ENCODE measurements around the gene SRP14. TPM values are rescaled to one million over a fixed set of nuclear protein-coding genes. Genes with fewer than 3 reads are reported as not detected.
"Not testable (repeated sequence)": the region's sequence is repeated elsewhere in the genome, so short reads cannot be mapped to it uniquely, and the experiment has no call there.

Gene SRP14
- total RNA-seq, 1 donor from 2014 or later, result 157 TPM

DNA sequence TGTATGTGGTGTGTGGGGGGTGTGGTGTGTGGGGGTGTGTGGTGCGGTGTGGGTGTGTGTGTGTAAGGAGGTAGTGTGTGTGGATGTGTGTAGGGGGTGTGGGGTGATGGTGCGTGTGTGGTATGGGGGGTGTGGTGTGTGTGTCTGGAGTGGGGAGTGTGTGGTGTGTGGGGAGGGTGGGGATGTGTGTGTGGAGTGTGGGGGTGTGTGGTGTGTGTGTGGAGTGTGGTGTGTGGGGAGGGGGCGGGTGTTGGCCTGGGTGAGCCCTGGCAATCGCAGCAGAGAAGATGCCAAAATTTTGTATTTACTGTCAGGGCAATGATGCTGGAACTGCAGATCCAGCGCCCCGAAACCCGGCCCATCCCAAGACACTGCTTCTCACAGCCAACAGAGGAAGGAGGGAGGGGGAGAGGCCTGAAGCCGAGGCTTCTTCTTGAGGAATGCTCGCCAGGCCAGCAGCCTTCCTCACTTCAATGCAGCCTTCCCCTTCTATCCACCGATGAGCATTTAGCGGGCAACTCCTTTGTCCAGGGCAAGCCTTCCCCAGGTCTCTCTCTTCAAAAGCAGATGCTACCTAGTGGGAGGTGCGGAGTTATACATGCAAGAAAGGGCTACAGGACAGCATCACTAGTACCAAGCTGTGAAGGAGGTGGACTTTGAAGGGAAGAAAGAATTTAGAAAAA lies 11.9 kb upstream of the SRP14 start:
- peak; percentile 42 for DNase-seq (ENCODE audit: low spot score)

DNA sequence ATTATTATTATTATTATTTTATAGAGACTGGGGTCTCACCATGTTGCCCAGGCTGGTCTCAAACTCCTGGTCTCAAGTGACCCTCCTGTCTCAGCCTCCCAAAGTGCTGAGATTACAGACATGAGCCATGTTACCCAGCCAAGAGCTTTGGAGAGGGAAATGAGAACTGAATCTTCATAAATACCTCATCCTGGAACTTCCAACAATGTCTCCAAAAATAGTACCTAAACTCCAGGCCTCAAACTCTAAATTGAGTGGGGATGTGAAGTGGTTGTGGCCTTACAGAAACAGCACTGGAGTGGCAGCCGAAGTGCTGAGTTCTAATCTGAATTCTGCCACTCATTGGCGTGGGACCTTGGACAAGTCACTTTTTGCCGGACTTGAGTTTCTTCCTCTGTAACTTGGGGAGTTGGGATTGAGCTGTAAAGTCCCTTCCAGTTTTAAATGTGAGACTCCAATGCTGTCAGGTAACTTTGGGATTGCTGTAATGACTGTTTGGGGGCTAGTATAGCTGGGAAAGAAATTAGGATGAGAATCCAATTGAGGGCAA lies 10.0 kb upstream of the SRP14 start:
- peak; percentile 36 for DNase-seq (ENCODE audit: low spot score)

DNA sequence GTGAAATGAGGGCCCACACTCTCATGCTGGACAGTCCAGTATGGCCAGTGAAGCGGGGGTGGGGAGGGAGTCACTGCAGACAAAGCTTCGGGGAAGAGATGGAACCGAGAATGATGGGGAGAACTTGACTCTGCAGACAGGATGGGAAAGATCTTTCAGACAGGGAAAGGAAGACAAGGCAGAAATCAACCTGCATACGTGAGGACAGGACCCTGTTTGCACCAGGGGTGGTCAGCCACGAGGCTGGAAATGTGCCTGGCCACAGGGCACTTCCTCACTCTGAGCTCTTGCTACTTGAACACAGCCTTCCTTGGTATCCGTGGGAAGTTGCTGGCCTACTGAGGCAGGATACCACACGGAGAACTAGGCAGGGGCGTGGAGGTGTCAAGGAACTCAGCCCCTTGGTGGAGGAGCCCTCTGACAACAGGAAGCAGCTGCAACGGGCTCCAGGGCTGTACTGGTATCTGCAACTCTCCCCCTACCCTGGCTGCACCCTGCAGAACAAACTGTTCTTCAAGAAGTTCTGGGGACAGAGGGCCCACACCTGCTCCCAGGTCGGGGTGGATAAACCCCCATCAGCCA lies 9.3 kb upstream of the SRP14 start:
- peak; percentile 49 for DNase-seq (ENCODE audit: low spot score)

DNA sequence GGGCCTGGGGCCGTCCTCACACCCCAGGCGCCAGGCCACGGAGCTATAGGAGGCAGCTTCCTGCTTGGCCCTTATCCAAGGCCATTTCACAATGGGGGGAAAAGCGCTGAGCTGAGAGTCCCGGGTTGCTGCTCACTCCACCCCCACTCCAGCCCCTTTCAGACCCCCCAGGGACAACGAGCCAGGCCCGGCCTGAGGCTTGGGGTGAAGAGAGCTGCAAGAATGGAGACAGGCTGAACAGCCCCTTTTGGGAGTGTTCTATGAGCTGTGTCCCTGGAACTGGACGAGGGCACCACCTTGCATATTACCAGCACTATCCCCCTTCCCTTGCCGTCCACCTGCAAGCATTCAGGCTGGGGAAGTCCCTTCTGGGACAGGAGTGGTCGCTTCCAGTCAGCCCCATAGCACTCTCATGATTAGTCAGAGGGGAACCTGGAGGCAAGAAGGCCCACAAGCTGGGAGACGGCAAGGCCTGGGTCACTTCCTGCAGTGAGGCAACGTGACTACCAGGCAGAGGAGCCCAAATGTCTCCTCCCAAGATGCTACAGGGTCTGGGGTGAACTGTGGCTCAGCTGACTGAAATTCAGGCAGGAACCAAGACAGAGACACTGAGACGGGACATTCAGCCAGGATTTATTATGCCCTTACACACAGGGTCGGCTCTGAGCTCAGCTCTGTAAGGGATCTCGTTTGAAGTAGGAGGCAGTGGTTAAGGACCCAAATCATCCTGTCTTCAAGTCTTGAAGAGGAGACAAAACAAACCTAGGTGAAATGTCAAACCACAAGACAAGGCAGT lies 8.6 kb upstream of the SRP14 start:
- peak; percentile 75 for DNase-seq (ENCODE audit: low spot score)

DNA sequence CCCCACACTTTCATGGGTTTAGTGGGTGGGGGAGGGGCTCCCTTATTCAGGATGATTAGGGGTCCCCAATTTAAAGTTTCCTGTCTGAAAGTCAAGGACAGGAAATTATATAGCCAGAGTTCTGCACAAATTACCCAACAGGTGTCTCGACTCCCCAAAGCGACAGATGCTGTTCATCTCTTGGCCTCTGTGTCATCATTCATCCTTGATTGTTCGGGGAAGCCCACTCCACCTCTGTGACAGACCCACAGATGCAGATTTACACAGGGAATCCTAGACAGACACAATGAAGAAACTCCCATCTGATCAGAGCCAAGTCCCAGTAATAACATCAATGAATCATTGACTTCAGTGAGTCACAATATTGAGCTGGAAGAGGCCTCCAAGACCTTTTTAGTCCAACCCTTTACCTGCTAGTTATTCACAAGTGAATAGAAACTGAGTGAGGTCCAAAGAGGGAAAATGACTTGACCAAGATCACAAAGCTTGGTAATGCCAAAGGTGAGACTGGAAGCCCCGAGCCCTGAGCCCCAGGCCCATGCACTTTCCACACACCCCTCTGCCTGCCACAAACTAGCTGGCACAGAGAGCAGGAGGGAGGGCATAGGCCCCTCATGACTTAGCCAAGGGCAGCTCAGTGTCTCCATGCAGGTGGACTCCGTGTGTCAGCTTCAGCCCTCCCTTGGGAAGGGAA lies 7.9 kb upstream of the SRP14 start:
- peak; percentile 43 for DNase-seq (ENCODE audit: low spot score)

DNA sequence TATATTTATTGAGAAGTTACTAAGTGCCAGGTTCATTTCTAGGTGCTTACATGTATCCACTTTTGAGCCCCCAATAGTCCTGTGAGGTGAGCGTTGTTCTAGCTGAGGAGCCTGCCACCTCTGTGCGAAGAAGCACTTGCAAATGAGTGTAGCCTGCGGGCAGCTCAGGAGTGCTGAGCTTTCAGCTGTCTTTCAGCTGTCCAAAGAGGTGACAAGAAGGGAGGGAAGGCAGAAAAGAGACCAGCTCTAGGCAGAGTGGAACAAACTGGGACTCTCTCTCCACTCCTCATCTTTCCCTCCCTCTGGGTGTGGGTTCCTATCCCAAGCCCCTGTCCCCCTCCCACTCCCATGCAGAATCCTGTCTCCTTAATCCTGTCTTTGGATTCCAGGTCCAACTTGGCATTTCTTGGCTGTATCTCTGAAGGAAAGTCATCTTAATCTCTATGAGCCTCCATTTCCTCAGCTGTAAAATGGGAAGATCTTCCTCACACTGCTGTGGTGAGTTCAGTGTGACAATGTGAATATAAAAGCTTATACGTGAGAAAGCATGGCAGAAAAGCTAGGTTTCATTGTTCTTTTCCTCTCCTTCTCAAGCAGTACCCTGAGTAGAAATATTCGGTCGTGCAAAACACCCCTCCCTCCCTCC lies 6.7 kb upstream of the SRP14 start:
- DNase-seq (ENCODE audit: low spot score), result peak; percentile 42

DNA sequence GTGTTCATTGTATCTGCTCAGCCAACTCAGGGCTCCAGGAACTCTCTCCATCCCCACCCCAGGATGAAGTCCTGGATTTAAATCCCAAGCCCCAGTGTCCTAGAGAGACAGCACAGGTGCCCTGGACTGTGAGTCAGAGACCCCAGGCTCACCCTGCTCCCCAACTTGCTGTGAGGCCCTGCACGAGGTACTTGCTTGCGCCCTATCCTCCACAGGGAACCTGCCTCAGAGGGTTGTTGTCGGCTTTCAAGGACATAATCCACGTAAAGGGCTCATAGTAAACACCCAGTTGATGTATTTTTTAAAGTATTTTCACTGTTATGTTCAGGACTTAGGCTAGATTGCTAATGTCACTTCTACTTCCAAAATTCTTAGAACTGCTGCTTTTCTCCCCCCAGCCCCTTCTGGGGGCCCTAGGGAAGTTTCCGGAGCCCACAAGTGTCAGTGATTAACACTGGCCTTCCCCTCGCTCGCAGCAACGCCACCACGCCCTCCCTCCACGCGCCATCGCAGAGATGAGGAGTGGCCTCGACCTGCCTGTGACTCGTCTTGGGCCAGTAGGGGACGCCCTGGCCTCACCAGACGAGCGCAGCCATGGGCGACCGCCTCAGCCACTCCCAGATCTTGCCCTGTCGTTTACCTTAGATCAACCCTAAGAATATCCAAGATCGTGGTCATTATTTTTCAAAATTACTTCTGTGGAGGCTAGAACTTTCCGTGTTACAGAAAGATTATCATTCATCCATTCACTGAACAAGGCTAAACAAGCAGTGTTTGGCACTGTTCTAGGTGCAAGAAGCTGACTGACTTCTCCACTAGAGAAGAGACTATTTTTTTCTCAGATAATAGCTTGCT lies 6.0 kb upstream of the SRP14 start:
- peak; percentile 90 for DNase-seq (ENCODE audit: low spot score)

DNA sequence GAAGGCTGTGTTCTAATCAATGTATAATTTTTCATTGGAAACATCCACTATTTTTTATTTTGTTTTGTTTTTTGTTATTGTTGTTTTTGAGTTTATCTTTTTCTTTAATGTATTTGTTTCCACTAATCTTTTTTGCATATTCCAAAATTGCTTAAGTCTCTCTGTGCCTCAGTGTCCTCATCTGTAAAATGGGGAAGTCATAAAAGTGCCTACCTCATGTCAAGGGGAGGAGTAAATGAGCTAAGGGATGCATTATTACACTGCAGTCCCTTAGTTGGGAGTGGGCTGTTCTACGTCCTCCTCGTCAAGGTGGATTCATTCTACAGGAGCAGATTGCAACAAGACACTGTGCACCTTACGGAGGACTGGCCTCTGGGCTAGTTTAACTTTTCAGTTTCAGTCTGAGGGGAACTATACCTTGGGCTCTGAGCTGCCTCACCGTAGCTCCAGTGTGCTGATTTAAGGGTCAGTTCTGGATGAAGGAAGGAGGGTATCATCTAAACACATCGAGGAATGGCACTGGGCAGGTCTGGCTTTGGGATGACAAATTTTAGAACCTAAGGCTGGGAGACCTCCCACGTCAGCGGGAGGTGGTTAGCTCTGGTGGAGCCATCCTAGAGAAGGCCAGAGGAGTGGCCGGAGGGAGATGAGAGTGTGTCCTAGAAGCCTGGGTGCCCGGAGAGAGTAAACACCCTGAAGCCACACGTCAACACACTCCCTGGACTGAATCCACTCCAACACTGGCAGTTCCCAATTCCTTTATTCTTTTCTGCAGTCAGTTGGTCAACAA lies 5.1 kb upstream of the SRP14 start:
- peak; percentile 37 for DNase-seq (ENCODE audit: low spot score)

DNA sequence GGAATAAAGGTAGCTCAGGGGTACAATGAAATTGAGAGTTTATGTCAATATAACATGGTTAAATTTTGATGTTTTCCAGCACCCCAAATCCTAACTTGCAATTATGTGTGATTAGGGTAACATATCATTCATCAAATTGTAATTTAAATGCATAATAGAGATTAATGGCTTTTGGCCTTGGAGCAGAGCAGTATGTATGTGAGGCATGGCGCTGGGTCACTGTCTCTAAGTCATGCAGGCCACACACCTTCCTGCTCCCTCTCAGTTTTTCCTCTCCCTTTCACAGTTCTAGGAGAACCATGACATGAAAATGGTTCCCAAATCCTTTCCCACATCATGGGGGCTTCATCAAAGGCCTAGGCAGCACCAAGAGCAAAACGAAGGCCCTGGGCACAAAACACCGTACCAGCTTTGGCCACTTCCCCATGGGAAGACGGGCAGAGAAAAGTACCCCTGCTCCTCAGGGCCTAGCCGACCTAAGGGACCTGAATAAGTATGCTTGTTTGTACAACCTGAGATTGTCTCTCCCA lies 3.9 kb upstream of the SRP14 start:
- no peak for DNase-seq (ENCODE audit: low spot score)

DNA sequence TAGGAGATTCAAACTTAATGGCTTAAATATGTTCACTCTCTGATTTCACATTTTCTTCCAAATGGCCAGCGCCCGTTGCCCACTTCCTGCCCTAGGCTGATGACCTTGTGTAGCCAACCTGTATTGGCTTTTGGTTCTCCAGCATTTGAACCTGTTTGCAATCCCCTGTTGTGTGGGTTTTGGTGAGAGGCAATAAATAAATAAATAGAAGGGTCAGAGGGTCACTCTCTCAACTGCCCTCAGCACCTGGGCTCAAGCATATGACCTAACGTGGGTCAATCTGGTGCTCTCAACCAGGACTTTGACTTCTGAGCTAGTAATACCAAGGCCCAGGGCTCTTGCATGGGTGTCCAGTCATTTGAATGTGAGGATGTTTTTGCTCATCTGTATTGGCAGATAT lies 1.8 kb upstream of the SRP14 start:
- no peak for DNase-seq (ENCODE audit: low spot score)

DNA sequence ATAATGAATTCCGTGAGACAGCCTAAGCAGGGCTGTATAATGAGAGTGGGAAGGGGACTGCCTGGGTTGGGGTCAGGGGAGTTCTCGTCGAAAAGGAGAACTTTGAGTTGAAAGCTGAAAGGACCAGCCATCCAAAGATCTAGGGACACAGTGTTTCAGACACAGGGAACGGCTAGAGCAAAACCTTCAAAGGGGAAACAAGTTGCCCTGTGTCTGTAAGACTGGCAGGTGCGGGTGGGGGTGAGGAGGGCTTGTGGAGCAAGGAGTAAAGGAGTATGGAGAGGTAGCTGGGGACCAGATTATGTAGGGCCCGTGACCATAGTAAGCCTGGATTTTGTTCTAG lies 1.3 kb upstream of the SRP14 start:
- DNase-seq (ENCODE audit: low spot score), result no peak

DNA sequence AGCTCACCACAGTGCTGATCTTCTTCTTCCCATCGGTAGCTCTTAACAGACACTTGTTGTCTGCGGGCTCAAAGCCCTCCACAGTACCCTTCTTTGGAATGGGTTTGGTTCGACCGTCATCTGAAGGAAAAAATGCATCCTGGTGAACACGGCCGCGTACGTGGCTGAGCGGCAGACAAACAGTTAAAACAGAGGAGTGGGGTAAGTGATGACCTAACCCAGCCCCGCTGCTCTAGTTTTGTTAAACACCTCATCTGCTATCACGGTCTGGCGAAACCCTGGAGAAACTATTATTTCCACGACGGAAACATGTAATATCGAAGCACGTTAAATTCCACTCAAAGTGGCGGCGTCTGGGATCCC lies 725 bp downstream of the SRP14 start:
- no peak for DNase-seq (ENCODE audit: low spot score)

DNA sequence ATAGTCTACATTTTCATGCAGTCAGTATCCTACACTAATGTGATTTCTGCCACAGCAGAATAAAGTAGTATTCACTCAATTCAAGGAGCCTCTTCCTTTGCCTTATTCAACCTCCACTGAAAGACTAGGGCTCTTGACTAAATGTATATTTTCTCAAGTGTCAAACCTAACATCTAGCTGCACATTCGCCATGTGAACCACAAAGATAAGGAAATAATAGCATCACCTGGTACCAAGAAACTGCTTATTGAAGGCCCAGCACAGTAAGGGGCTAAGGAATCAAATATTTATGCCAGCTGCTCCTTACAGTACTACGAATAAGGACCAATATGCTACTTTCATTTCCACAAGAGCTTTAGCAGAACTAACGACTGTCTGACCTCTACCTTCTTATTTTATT lies 1.3 kb downstream of the SRP14 start:
- DNase-seq (ENCODE audit: low spot score), result no peak

DNA sequence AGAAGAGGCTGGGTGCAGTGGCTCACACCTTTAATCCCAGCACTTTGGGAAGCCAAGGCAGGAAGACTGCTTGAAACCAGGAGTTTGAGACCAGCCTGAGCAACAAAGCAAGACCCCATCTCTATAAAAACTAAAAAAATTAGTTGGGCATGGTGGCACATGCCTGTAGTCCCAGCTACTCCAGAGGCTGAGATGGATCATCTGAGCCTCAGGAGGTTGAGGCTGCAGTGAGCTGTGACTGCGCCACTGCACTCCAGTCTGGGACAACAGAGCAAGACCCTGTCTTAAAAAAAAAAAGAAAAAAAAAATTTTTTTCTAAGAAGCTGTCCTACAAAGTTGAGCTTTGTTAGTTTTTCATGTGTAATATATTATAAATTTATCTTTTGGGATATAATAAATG lies 3.8 kb downstream of the SRP14 start:
- not testable (repeated sequence) for DNase-seq (ENCODE audit: low spot score)

DNA sequence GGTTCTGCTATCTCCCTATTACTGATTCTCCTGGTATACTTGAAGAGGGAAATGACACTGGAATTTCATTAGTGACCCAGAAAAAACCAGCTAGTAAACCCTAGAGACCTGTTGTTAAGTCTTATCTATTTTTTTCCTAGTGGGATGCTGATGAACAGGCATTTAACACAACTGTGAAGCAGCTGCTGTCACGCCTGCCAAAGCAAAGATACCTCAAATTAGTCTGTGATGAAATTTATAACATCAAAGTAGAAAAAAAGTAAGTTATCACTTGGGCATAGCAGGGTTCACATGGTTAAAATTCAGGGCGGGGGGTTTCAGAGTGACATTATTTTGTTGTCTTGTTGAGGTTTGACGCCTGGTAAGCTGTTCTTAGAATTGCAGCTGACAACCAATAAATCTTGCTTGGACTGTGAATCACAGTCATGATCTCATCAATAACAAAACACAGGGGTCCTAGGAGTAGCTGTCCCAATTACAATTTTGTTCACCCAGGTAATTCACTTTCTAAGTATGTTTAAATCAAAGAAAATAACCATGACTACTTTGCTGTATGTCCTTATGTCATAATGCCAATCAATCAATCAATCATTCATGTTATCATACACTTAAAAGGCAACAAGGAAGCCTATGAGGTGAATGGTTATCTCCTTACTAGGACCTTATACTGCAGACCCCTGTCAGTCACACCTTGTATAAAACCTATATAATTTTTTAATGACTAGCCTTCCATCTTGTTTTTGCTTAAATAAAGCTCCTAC lies 4.6 kb downstream of the SRP14 start:
- no peak for DNase-seq (ENCODE audit: low spot score)

DNA sequence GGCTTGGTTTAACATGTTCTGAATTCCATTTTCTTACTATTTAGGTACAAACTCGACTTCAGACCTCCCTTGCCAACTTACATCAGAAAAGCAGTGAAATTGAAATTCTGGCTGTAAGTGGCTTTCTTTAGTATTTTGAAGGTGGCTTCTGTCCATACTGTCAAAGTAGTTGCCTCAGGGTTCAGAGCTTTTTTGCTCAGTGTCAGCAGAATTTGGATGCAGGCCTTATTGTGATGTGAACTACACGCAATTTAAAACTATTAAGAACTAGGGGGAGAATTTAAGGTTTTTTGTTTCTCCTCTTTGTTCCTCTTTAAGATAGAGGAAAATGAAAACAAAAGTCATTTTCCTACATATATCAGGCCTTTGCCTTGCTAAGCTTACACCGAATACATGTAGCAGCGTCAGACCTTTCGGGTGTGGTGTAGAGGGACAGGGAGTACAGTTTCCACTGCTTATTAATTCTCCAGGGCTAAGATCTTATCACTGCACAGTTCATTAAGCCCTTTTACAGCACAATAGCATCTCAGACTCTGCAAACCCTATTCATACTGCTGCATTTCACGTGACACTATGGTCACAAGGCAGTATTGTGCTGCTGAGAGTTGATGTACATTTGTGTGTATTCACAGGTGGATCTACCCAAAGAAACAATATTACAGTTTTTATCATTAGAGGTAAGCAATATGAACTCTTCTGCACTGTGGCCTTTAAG lies 6.7 kb downstream of the SRP14 start:
- DNase-seq (ENCODE audit: low spot score), result no peak

DNA sequence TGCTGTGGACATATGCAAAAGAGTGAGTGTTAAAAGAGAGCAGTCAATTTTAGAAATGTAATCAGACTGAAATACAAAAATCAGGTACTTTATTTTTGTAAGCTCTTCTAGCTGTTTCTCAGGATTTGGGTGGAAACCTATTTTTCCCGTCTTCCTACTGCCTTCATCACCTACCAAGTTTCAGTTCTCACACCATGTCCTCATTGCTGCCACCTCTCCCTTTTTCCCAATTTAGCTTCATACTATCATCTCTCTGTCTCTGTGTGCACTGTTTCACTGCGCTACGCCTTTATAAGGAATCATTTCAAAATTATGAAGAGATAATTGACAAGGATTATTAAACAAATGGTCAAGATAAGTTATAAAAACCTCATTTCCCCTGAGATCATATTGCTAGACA lies 7.7 kb downstream of the SRP14 start:
- DNase-seq (ENCODE audit: low spot score), result no peak
